Hematopoietic multipotent progenitor cell treated with erythropoietin and hydrocortisone succinate and interleukin-3 and kit ligand, for 15 days (in vitro differentiated cells): Measurements from ENCODE around the gene TSACC.
A peak's percentile ranks its signal among the peaks of the same experiment; 100 is the strongest.
"Not testable (repeated sequence)": the region's sequence is repeated elsewhere in the genome, so short reads cannot be mapped to it uniquely, and the experiment has no call there.

ENCODE experiments used
- DNase-seq: peaks from one replicate; pipeline ENCODE4 v3.0.0-alpha.2; 2015; ENCODE audit warnings: low spot score

TSACC gene

GRCh38 chr1:156338180-156338976 lies at the start of gene TSACC, which contains the start of gene CCT3:
TSACC (plus strand) TSS chr1:156338526; CDS start chr1:156339758, 1,232 bp downstream.
CCT3 (minus strand) TSS chr1:156338292; CDS start chr1:156338184, 108 bp downstream.
- peak; percentile 100 for DNase-seq

DNA sequence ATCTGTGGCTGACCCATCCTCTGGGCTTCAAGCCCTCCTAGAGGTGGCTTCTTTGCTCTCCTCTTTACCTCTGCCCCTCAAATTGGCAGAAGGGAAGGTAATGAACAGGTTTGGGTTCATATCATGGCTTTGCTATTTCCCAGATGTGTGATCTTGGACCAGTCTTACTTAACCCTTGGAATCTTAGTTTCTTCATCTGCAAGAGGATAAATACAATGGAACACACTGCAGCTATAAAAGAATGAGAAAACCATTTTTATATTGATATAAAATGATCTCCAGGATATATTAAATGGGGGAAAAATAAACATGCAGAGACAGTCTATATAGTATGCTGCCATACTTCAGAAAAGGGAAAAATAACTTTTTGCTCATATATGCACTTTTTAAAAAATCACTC lies 48.5 kb upstream of the TSACC start:
- no peak for DNase-seq

- DNase-seq, result peak; percentile 79
Measured at GRCh38 chr1:156291226-156292061, 46.9 kb upstream of the TSACC start.

GRCh38 chr1:156293098-156293434 lies 45.3 kb upstream of the TSACC start:
- DNase-seq, result no peak

GRCh38 chr1:156293895-156294294 lies 44.4 kb upstream of the TSACC start:
- DNase-seq, result no peak

- peak; percentile 74 for DNase-seq
Measured at GRCh38 chr1:156295391-156295947, 42.9 kb upstream of the TSACC start, which contains the start of gene GLMP. GLMP (minus strand) TSS chr1:156295679; CDS start chr1:156295645, 34 bp downstream.

- DNase-seq, result no peak
Measured at GRCh38 chr1:156298852-156299357, 39.4 kb upstream of the TSACC start, which contains the start of gene VHLL. VHLL (minus strand) TSS chr1:156299307; CDS start chr1:156299189, 118 bp downstream.

GRCh38 chr1:156303241-156303640 lies 35.1 kb upstream of the TSACC start:
- no peak for DNase-seq

GRCh38 chr1:156305215-156305614 lies 33.1 kb upstream of the TSACC start:
- DNase-seq, result no peak

DNA sequence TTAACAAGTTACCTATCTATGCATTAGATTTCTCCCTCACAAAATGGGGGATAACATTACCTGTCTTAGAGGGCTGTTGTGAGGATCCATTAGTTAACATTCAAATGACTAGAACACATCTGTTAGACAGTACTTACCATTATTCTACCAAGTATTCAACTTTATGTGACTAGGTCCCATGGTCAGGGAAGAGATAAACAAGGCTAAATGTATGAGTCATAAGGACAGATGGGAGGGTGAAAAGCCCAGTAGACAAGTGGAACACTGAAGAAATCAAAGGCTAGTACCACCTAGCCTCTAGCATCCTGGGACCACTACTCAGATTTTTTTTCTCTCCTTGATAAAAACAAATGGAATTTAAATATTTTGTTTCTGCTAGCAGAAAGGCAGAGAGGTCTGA lies 30.2 kb upstream of the TSACC start:
- no peak for DNase-seq

DNA sequence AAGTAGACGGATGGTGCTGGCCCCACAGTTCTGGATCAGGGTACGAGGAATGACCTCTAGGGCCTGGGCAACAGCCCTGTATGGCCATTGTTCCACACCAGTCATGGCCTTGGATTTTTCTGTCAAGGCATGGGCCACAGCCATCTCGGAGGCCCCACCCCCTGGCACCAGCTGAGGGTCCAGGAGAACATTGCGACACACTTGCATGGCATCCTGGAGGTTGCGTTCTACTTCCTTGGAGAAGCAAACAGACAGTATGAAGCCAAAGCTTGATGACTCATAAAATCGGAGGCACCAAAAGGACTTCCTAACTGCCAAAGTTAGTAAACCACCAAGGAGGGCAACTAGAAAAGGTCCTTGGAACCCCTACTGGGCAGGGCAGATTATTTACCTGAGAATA lies 27.4 kb upstream of the TSACC start:
- DNase-seq, result no peak

GRCh38 chr1:156316909-156317308 lies 21.4 kb upstream of the TSACC start:
- no peak for DNase-seq

DNA sequence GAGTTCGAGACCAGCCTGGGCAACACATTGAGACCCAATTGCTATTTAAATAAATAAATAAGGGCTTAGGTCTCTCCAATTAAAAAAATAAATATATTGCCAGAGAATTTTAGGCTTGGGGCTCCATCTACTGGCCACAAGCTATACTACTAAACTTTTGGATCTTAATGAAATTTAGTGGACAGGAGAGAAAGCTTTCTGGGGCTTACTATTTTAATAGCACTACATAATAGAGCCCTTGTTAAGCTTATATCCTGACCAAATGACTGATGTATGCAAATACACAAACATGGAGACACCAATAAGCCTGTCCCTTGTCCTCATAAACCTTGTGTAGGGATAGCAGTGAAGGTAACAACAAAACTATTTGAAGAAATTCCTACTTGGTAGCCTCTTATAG lies 18.7 kb upstream of the TSACC start:
- DNase-seq, result peak; percentile 64

- no peak for DNase-seq
Measured at GRCh38 chr1:156320560-156320959, 17.8 kb upstream of the TSACC start.

- DNase-seq, result not testable (repeated sequence)
Measured at GRCh38 chr1:156323179-156323578, 15.1 kb upstream of the TSACC start.

DNA sequence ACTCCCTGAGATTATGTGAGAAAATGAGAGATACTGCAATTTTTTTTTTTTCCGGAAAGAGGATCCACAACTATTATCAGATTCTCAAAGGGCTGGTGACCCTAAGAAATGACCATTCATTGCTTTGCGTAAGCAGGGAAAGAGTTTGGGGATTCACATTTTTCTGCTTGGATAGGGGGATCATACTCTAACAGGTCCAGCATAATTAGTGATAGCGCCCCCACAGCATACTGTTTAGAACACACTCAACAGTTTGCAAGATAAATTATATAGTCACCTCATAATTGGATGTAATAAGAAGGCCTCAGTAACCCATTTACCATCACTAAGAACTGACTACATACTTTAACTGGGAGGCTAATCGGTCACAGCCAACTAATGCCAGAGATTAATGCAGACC lies 2.1 kb upstream of the TSACC start:
- DNase-seq, result peak; percentile 40

GRCh38 chr1:156337052-156337887 lies 1.1 kb upstream of the TSACC start:
- DNase-seq, result no peak

- DNase-seq, result no peak
Measured at GRCh38 chr1:156337888-156338179, 492 bp upstream of the TSACC start.

- no peak for DNase-seq
Measured at GRCh38 chr1:156342166-156342955, 4.0 kb downstream of the TSACC start.

DNA sequence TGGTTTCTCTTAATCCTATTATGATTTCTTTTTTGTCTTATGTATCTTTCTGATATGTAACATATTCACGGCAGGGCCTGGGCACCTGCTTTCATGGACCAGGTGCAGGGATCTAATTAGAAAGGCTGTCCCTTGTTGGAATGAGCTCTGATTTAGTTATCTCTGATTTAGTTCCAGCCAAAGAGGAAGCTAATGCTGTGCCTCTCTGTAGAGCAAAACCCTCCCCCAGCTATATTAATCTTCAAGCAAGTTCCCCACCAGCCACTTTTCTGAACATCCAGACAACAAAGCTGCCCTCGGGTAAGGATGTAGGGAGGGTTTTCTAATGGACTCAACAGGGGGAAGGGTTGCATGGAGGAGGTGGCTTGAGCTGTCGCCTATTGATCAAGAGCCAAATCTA lies 6.1 kb downstream of the TSACC start:
- no peak for DNase-seq

DNA sequence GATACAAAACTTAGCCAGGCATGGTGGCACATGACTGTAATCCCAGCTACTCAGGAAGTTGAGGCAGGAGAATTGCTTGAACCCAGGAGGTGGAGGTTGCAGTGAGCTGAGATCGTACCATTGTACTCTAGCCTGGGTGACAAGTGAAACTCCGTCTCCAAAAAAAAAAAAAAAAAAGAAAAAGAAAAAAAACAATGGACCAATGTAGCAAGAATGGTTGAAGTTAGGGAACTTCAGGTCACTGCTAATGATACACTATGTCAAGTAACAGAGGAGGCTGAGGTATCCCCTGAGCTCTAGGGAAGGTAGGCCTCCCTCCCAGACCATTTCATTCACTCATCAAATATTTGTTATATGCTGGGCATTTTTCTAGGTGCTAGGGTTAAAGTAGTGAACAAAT lies 7.7 kb downstream of the TSACC start:
- not testable (repeated sequence) for DNase-seq
